ENCODE measurements around the gene APH1B. TPM values are rescaled to one million over a fixed set of nuclear protein-coding genes. Genes with fewer than 3 reads are reported as not detected.
A peak's percentile ranks its signal among the peaks of the same experiment; 100 is the strongest.

Gene APH1B
- total and polyA plus RNA-seq, 2 donors (not counting 3 experiments of a cell fraction or from before 2014, with no cell fraction given), result 14.6 to 24.6 TPM

GRCh38 chr15:63348392-63348791, 71.0 kb downstream of the APH1B start:
- CTCF ChIA-PET, result interaction anchor here (0.8 to 1.6 kb wide), 6 partner anchors 16 to 89 kb away, joined by 3 to 6 read pairs (median 4); no protein-coding TSS in a partner anchor

GRCh38 chr15:63349156-63349555, 71.8 kb downstream of the APH1B start:
- H3K4me1 ChIP-seq (ENCODE audit: control insufficient read depth, extremely low read depth, insufficient read depth, low read length), result peaks cover 16% of the 10 kb centered on the region
- CTCF ChIA-PET, result interaction anchor here (1.2 to 1.6 kb wide), 4 partner anchors 17 to 88 kb away, joined by 3 to 6 read pairs (median 5); no protein-coding TSS in a partner anchor
- no peak overlapping the region for H2AFZ ChIP-seq (ENCODE audit: low read depth, low read length)
- no peaks in the 10 kb centered on the region for H3K9me1 ChIP-seq (replicated peaks; ENCODE audit: control insufficient read depth, extremely low read depth, insufficient read depth, low read length)
- H3K9me3 ChIP-seq (replicated peaks; ENCODE audit: control insufficient read depth, insufficient read depth, low read length), result no peaks in the 10 kb centered on the region
- intact Hi-C loops (cut with micrococcal nuclease), result no loop called here
- no peak overlapping the region for H3K9ac ChIP-seq (replicated peaks; ENCODE audit: extremely low read depth, insufficient read depth, low read length)
- BruUV-seq (replicated peaks), result no TSS peak
- POLR2A ChIA-PET, result no interaction called here
- H3K4me3 ChIP-seq (replicated peaks in 1 of 3; ENCODE audit: insufficient read depth in 1 of 3, low read depth in 1 of 3, low read length in 3 of 3), result no peak overlapping the region
- no peak overlapping the region for H3K27ac ChIP-seq (ENCODE audit: insufficient read depth, low read depth, low read length)
- no peaks in the 10 kb centered on the region for H3K79me2 ChIP-seq (ENCODE audit: control insufficient read depth, insufficient read depth, low read length)
- no peaks in the 10 kb centered on the region for H3K36me3 ChIP-seq (ENCODE audit: control insufficient read depth in 2 of 2, extremely low read depth in 1 of 2, insufficient read depth in 2 of 2, low read length in 2 of 2)
- FAIRE-seq (no peak), DNase-seq (ENCODE audit: low read depth, low spot score) (no peak)
- H3K4me2 ChIP-seq (ENCODE audit: insufficient read depth, low read length), result no peak overlapping the region
- H3K27me3 ChIP-seq (ENCODE audit: control insufficient read depth in 2 of 2, insufficient read depth in 2 of 2, low read length in 2 of 2), result no peaks in the 10 kb centered on the region
- dilution Hi-C loops (cut with MboI; ENCODE audit: extremely low pct_ligation_motif_present, low sequenced_read_pairs), result no loop called here
- TF ChIP-seq POLR2AphosphoS5 (IDR thresholded peaks at IDR 0.05; ENCODE audit: insufficient read depth, low read depth, low read length) (no peak), JUN (IDR thresholded peaks at IDR 0.05; ENCODE audit: borderline replicate concordance, insufficient read depth, insufficient read length, low read depth) (no peak), FOS (IDR thresholded peaks at IDR 0.05; ENCODE audit: borderline replicate concordance, insufficient read depth, low read length) (no peak), EZH2 (IDR thresholded peaks at IDR 0.05; ENCODE audit: borderline replicate concordance, low read depth, low read length, severe bottlenecking) (no peak), MAX (IDR thresholded peaks at IDR 0.05; ENCODE audit: insufficient read depth, insufficient read length) (no peak), POLR2A (IDR thresholded peaks at IDR 0.05; ENCODE audit: low read depth, low read length) (no peak), GATA2 (IDR thresholded peaks at IDR 0.05; ENCODE audit: insufficient read depth, insufficient read length, low read depth, low read length) (no peak), MYC (IDR thresholded peaks at IDR 0.05; ENCODE audit: low read depth, low read length) (no peak), CTCF (IDR thresholded peaks at IDR 0.05; ENCODE audit: extremely low read depth in 1 of 2, insufficient read depth in 1 of 2, low read depth in 1 of 2, low read length in 2 of 2) (no peak)
- H4K20me1 ChIP-seq (replicated peaks; ENCODE audit: control insufficient read depth, extremely low read depth, insufficient read depth, low read length), result no peaks in the 10 kb centered on the region

More at GRCh38 chr15:63348392-63348791, 71.0 kb downstream of the APH1B start:
- TF ChIP-seq GATA2 (IDR thresholded peaks at IDR 0.05; ENCODE audit: insufficient read depth, insufficient read length, low read depth, low read length) (peak; percentile 18), FOS (IDR thresholded peaks at IDR 0.05; ENCODE audit: borderline replicate concordance, insufficient read depth, low read length) (peak; percentile 50), POLR2AphosphoS5 (IDR thresholded peaks at IDR 0.05; ENCODE audit: insufficient read depth, low read depth, low read length) (peak; percentile 33), MYC (IDR thresholded peaks at IDR 0.05; ENCODE audit: low read depth, low read length) (no peak)
- dilution Hi-C loops (cut with MboI; ENCODE audit: extremely low pct_ligation_motif_present, low sequenced_read_pairs) (no loop called here), intact Hi-C loops (cut with micrococcal nuclease) (no loop called here)
- POLR2A ChIA-PET, result no interaction called here
- peak overlapping the region; percentile 26 for H2AFZ ChIP-seq (ENCODE audit: low read depth, low read length)
- no peaks in the 10 kb centered on the region for H3K79me2 ChIP-seq (ENCODE audit: control insufficient read depth, insufficient read depth, low read length)
- H3K36me3 ChIP-seq (ENCODE audit: control insufficient read depth in 2 of 2, extremely low read depth in 1 of 2, insufficient read depth in 2 of 2, low read length in 2 of 2), result no peaks in the 10 kb centered on the region
- no peaks in the 10 kb centered on the region for H3K9me3 ChIP-seq (replicated peaks; ENCODE audit: control insufficient read depth, insufficient read depth, low read length)
- H3K27ac ChIP-seq (ENCODE audit: insufficient read depth, low read depth, low read length), result peak overlapping the region; percentile 53
- DNase-seq (ENCODE audit: low read depth, low spot score) (peak; percentile 78), FAIRE-seq (peak; percentile 94)
- no peaks in the 10 kb centered on the region for H3K9me1 ChIP-seq (replicated peaks; ENCODE audit: control insufficient read depth, extremely low read depth, insufficient read depth, low read length)
- no peak overlapping the region for H3K4me3 ChIP-seq (replicated peaks in 1 of 3; ENCODE audit: insufficient read depth in 1 of 3, low read depth in 1 of 3, low read length in 3 of 3)
- no peaks in the 10 kb centered on the region for H3K27me3 ChIP-seq (ENCODE audit: control insufficient read depth in 2 of 2, insufficient read depth in 2 of 2, low read length in 2 of 2)
- H3K9ac ChIP-seq (replicated peaks; ENCODE audit: extremely low read depth, insufficient read depth, low read length), result no peak overlapping the region
- BruUV-seq (replicated peaks), result no TSS peak
- H4K20me1 ChIP-seq (replicated peaks; ENCODE audit: control insufficient read depth, extremely low read depth, insufficient read depth, low read length), result no peaks in the 10 kb centered on the region
- peaks cover 16% of the 10 kb centered on the region for H3K4me1 ChIP-seq (ENCODE audit: control insufficient read depth, extremely low read depth, insufficient read depth, low read length)
- H3K4me2 ChIP-seq (ENCODE audit: insufficient read depth, low read length), result peak overlapping the region; percentile 12
